Tibial nerve (tissue), 4 donors: ENCODE results near the gene HEPHL1.

Source experiments
- CTCF ChIP-seq, 5 experiments: fragments of 200-600 bp in 3 of 5; fragments of 450-650 bp in 2 of 5; sonication (generic) in 3 of 5; IDR thresholded peaks; one replicate each; pipeline ENCODE4 v1.5.1; 2016 to 2019; ENCODE audit warnings: antibody characterized with exemption in 5 of 5, mild to moderate bottlenecking in 3 of 5, moderate library complexity in 2 of 5
- EP300 ChIP-seq, 2 donors: sonication (generic); formaldehyde crosslinking; IDR thresholded peaks; one replicate each; pipeline ENCODE4 v1.6.1; 2017; ENCODE audit warnings: antibody characterized with exemption in 2 of 2, mild to moderate bottlenecking in 1 of 2
- POLR2A ChIP-seq, 2 donors: fragments of 450-650 bp; IDR thresholded peaks; one replicate each; pipeline ENCODE4 v1.6.1; 2017; ENCODE audit warnings: antibody characterized with exemption in 2 of 2, mild to moderate bottlenecking in 2 of 2, moderate library complexity in 2 of 2

DNA sequence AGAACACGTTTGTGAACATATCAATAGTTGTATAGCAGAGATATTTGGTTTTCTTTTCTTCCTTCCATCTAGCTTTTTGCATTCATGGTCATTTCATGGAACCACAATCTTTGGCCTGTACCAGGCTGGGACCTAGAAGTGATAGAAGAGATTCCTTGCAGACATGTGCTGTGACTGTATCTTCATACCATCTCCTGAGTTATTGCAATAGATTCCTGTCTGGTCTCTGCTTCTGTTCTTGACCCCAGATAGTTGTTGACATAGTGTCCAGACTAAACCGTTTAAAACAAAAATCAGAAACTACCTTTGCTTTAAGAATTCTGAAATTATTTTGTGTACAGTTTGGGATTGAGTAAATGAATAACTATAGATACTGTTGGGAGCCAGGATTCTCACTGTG is 124.3 kb downstream of the HEPHL1 start:
- TF ChIP-seq EP300 (IDR thresholded peaks at IDR 0.05) = no peak
- no peak for TF ChIP-seq CTCF (IDR thresholded peaks at IDR 0.05)
- no peak for TF ChIP-seq POLR2A (IDR thresholded peaks at IDR 0.05)
